Choroid plexus epithelial cell (primary cell): ENCODE measurements around the gene MPPED1.

Source experiments
- DNase-seq: peaks from one replicate; pipeline ENCODE4 v3.0.0-alpha.2; 2010; ENCODE audit warnings: low read depth
- H3K4me3 ChIP-seq: 2 replicates; pipeline ENCODE4 v1.5.1; 2011; ENCODE audit warnings: low read depth, mild to moderate bottlenecking, control low read depth, low read length, moderate library complexity
- CTCF ChIP-seq: conservative IDR thresholded peaks from 2 replicates; pipeline ENCODE4 v1.5.1; 2011; ENCODE audit warnings: low read depth, mild to moderate bottlenecking, control low read depth, inconsistent platforms, low read length, moderate library complexity

MPPED1 gene

GRCh38 chr22:43464809-43465208 lies 53.0 kb downstream of the MPPED1 start:
- no peak overlapping the region for H3K4me3 ChIP-seq
- no peak for DNase-seq
- no peak for TF ChIP-seq CTCF

DNA sequence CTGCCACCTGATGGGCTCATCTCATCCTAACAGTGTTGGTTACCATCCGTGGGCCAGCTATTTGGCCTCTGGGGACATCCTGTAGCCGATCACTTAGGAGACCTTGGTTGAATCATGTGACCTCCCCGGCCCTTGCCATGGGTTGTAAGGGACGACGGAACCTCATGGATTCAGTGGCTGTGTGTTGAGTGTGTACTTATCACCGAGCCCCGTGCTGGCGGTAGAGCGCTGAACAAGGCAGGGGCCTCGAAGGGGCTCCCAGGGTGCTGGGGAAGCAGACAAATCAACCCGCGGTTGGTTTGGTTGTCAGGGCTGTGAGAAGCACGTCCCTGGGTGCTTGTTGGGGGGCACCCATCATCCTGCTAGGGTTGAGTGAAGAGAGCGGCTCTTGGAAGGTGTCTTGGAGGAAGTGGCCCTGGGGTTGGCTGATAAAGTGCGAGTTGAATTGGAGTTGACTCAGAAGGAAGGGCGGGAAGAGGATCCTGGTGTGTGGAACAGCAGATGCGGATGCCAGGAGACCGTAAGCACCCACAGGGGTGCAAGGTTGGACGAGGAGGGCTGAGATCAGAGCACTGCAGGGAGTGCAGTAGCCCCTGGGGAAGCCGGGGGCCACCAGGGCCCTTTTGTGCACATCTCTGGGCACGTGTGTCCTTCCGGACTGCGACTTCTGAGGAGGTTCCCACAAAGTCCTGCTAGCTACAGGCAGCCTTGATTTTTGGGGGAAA lies 53.6 kb downstream of the MPPED1 start:
- DNase-seq: no peak
- no peak for TF ChIP-seq CTCF
- H3K4me3 ChIP-seq: no peak overlapping the region

DNA sequence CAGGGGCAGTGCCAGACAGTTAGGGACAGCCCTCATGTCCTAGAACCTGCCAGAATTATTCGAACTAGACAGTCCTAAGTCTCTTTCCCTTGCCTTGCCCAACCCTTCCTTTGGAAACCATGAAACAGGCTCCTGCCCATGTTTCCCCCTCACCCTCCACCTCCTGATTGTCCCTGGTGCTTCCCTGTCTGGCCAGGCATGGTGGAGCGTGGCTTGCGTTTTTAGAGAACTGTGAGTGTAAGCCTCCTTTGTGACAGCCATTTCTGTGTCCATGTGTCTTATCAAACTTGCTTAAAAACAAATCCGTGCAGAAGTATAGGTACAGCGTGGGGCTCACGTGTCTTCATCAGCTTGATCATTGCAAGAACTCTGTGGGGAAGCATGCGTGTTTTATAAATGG lies 54.9 kb downstream of the MPPED1 start:
- TF ChIP-seq CTCF: no peak
- no peak overlapping the region for H3K4me3 ChIP-seq
- DNase-seq: no peak

DNA sequence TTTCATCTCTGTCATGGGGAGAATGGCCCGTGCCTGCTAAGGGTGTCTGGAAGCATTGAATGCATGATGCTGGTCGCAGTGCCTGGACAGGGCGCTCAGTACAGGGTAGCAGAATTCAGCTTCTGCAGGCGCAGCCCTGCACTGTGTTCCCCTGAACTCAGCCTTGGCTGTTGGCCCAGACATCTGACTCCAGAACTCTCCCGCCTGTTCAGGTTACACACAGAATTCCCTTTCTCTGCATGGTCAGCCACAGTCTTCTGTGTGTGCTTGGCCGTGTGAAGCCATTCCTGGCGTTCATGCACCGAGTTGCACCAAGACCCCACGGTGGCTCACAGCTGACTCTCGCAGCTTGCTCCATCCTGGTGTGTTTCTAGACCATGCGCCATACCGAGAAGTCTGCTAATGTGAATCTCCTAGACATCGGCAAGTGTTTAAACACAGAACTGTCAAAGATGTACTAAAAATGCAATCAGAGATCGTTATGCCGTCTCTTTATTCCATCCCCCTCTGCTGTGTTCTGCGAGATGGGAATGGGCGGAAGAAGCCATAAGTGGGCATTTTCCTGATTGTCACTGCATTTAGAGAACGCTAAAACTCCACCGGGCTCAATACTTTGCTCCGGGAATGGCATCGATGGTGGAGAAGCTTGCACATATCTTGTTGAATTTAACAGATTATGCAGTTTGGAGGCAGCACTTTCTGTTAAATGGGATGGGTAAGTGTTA lies 55.6 kb downstream of the MPPED1 start:
- TF ChIP-seq CTCF: no peak
- H3K4me3 ChIP-seq: no peak overlapping the region
- DNase-seq: peak; percentile 7

- no peak for TF ChIP-seq CTCF
- no peak overlapping the region for H3K4me3 ChIP-seq
- no peak for DNase-seq
These were observed 58.4 kb downstream of the MPPED1 start for GRCh38 chr22:43470253-43470652.

DNA sequence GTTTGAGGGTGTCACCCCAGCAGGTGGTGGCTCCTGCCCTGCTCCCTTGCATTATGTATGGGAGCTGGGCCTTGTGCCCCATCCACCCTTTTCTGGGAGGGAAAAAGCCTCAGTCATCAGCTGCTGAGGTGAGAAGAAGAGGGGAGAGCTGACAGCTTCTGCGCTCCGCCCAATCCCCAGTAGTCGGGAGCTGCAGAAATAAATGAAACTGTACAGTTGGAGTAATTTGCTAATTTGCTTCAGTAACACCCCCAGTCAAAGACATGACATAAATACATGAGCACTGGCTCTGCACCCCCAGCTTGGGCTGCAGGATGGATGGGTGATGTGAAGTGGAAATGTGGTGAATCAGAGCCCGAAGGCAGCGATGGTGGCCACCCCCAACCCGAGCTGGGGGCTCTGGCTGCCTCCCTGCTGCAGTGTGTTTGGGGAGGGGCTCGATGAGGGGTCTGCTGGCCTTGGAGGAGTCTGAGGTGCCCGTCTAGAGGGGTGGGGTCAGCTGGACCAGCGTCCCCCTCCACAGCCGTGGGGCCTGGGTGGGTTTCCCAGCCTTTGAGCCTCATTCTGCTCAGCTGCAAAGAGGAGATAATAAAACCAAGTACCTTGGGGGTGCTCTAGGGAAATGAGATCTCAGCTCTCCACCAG lies 59.2 kb downstream of the MPPED1 start:
- no peak overlapping the region for H3K4me3 ChIP-seq
- no peak for DNase-seq
- no peak for TF ChIP-seq CTCF
